NCI-H2227 treated with DMSO at 0.1 percent for 48 hours (cell line): ENCODE results near the gene KCNJ15.
"Not testable (repeated sequence)": the region's sequence is repeated elsewhere in the genome, so short reads cannot be mapped to it uniquely, and the experiment has no call there.

ENCODE experiments used
- DNase-seq: peaks from one replicate; lab custom pipeline; 2025; lab: John Stamatoyannopoulos, UW

KCNJ15 gene

GRCh38 chr21:38256599-38257302 lies at the start of gene KCNJ15:
KCNJ15 (plus strand) TSS chr21:38256991; CDS start chr21:38299262, 42,271 bp downstream.
- no peak for DNase-seq

- DNase-seq = no peak
Observed at GRCh38 chr21:38208118-38208517, 48.7 kb upstream of the KCNJ15 start.

- DNase-seq = no peak
Observed at GRCh38 chr21:38211321-38211720, 45.5 kb upstream of the KCNJ15 start.

GRCh38 chr21:38212706-38213105 lies 44.1 kb upstream of the KCNJ15 start:
- DNase-seq = no peak

- no peak for DNase-seq
Observed at GRCh38 chr21:38219049-38219628, 37.7 kb upstream of the KCNJ15 start.

GRCh38 chr21:38220270-38220737 lies 36.5 kb upstream of the KCNJ15 start:
- no peak for DNase-seq

- no peak for DNase-seq
Observed at GRCh38 chr21:38221594-38221993, 35.2 kb upstream of the KCNJ15 start.

- DNase-seq = no peak
Observed at GRCh38 chr21:38223893-38224540, 32.8 kb upstream of the KCNJ15 start.

GRCh38 chr21:38227401-38227800 lies 29.4 kb upstream of the KCNJ15 start:
- no peak for DNase-seq

GRCh38 chr21:38228115-38228514 lies 28.7 kb upstream of the KCNJ15 start:
- DNase-seq = no peak

GRCh38 chr21:38228537-38228936 lies 28.3 kb upstream of the KCNJ15 start:
- DNase-seq = no peak

GRCh38 chr21:38229260-38229877 lies 27.4 kb upstream of the KCNJ15 start:
- DNase-seq = no peak

GRCh38 chr21:38234395-38235142 lies 22.2 kb upstream of the KCNJ15 start:
- DNase-seq = no peak

- DNase-seq = not testable (repeated sequence)
Observed at GRCh38 chr21:38235251-38235650, 21.5 kb upstream of the KCNJ15 start.

GRCh38 chr21:38236232-38236631 lies 20.6 kb upstream of the KCNJ15 start:
- DNase-seq = no peak

- no peak for DNase-seq
Observed at GRCh38 chr21:38239672-38240071, 17.1 kb upstream of the KCNJ15 start.

GRCh38 chr21:38240129-38240528 lies 16.7 kb upstream of the KCNJ15 start:
- DNase-seq = no peak

GRCh38 chr21:38241029-38241740 lies 15.6 kb upstream of the KCNJ15 start:
- DNase-seq = no peak

- no peak for DNase-seq
Observed at GRCh38 chr21:38242061-38242460, 14.7 kb upstream of the KCNJ15 start.

- DNase-seq = no peak
Observed at GRCh38 chr21:38243732-38244406, 12.9 kb upstream of the KCNJ15 start.

- no peak for DNase-seq
Observed at GRCh38 chr21:38244407-38244787, 12.4 kb upstream of the KCNJ15 start.
